Medulla oblongata (tissue), 1 donor: ENCODE results near the gene SDK2.
A peak's percentile ranks its signal among the peaks of the same experiment; 100 is the strongest.

Experiments
- DNase-seq: peaks from one replicate; pipeline ENCODE4 v3.0.0-alpha.2; 2015; ENCODE audit errors: extremely low spot score

SDK2 gene

DNA sequence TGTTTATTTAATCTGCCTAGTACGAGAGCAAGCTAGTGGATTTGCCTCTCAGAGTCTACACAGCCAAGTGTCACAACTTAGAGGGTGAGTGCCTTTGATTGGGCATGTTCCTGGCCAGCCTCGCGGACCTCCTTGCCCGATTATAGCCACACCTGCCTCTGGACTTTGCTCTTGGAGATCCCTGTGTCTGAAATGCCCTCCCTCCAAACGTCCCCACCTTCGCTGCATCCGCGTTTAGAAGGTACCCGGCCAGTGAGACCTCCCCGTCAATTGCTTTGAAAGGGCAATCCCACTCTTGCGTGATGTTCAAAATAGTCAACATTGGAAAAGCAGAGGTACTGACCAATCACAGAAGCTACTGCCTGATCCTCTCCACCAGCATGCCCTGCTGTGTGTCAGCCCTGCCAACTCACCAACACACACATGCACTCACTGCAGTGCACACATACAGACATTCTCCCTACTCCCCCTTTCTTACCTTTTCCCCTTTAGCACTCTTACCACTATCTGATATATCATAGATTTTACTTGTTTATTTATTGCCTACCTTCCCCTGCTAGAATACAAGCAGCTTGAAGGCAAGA is 6.5 kb upstream of the SDK2 start:
- DNase-seq: no peak

DNA sequence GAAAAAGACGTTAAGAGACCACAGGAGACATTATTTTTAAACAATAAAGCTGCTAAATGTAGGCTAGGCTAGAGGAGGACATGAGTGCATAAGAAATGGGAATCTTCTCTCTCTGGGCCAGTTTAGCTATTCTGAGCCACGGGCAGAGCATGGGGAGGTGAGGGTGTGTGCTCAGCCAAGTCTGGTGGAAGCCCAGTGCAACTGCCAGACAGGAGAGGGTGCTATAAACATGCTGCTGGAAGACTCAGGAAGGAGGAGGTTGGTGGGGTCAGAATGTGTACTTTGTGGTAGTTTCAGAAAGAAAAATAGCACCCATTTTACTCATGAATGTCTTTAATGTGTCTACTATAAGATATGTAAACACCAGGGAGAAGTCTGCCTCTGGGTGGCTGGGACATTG is 5.9 kb upstream of the SDK2 start:
- no peak for DNase-seq

DNA sequence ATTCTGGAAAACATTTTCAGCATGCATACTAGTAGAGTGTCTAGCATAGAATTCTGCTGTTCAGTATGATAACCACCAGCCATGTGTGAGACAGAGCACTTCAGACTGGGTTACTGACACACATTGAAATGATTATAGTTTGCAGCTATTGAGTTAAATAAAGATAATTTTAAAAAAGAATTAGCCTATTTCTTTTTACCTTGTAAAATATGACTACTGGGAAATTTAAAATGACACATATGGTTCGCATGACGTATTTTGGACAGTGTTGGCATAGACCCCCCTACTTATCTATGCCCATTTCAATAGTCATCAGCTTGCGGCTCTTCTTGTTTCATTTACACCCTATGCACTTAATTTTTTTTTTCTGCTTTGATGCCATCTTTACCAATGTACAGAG is 4.7 kb upstream of the SDK2 start:
- DNase-seq: no peak

DNA sequence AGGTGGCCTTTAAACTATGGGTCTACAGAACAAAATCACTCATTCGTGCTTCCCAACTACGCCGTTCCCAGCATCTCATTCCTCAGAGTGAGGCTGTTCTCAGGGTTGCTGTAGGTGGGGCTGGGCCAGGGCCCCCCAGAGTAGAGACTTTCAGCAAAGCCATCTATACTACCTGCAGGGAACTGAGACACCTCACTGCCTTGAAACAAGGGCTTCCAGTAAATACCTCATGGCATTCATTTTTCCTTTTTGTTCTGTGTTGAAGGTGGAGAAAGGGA is 4.2 kb upstream of the SDK2 start:
- DNase-seq: no peak

DNA sequence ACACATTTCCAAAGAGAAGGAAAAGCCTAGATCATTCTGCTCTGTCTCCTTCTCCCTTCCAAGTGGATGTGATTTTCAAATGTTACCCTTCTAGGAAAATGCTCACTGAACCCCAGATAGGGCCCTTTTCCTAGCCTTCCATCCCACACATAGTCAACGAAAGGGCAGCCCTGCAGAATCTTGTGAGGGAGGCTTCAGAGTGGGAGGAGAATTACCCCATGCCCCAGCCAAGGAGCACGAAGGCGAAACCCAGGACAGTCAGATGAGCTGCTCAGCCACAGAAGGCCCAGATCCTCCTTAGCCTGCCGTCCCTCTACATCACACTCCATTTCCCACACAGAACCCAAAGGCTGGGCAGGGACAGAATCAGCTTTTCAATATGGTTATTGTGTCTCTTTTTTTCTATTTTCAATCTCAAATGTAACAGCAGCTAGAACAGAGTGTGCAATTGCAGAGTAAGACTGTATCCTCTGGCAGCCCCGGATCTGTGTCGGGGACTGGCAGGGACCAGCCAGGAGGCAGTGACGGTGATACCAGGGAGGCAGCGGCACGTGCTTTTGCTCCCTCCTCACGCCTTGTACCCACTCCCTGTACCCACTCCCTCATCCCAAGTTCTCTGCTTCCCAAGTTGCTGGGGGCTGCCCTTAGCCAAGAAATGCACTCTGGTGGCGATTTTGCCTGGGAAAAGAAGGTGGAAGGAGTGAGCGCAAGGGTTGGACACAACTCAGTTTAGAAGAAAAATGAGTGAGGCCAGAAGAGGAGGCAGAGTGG is 3.7 kb upstream of the SDK2 start:
- DNase-seq: no peak

DNA sequence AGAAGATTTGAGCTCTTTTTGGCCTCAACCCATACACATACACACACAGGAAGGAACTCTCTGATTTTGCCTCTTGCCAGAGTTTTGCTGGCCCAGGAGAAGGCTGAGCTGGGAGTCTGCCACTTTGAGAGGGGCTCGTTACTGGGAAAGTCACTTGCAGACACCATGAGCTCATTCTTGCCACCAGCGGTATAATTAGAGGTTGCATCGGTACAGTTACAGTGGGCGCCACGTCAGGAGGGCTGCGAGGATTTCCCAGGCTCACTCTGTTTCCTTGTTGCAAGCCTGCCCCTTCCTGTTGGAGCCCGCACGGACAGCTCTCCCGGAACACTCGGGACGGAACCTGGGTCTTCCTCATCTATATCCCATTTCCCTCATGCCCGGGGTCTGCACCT is 3.1 kb upstream of the SDK2 start:
- no peak for DNase-seq

DNA sequence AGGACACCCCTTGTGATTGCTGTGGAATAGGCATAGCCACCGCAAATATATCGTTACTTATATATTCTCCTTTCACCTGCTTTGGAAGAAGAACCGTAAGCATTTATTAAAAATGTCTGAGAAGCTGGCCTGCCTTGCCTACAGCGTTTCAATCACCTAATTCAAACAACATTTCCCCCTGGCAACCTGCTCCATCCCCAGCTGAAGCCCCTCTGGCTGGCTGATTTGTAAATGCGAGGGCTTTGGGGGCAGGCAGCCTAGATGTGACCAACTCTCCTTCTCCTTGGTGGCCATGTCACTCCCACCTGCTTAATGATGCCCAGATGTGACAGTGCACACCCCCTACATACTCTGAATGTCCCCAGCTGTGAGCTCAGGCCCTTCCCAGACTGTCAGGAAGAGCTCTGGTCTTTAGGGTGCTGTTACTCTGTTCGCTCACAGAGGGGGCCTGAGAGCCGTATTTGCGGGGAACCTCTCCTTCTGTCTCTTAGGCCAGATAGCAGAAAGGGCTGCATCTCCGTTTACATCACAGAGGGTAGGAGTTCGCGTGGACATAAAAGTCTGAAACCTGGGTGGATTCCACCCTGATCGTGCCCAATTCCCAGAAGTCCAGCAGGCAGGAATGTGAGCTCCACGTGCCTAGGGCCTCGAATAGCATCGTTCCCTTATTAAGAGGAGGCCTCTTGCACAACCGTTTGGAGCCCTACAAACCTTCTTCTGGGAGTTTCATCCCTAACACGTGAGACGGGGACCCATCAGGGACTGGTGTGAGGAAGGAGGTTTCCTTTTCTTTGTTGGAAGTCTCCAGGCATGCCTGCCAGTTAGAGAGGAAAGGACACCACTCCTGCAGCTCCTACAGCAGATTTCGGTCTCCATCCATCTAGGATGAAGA is 2.4 kb upstream of the SDK2 start:
- peak; percentile 40 for DNase-seq

DNA sequence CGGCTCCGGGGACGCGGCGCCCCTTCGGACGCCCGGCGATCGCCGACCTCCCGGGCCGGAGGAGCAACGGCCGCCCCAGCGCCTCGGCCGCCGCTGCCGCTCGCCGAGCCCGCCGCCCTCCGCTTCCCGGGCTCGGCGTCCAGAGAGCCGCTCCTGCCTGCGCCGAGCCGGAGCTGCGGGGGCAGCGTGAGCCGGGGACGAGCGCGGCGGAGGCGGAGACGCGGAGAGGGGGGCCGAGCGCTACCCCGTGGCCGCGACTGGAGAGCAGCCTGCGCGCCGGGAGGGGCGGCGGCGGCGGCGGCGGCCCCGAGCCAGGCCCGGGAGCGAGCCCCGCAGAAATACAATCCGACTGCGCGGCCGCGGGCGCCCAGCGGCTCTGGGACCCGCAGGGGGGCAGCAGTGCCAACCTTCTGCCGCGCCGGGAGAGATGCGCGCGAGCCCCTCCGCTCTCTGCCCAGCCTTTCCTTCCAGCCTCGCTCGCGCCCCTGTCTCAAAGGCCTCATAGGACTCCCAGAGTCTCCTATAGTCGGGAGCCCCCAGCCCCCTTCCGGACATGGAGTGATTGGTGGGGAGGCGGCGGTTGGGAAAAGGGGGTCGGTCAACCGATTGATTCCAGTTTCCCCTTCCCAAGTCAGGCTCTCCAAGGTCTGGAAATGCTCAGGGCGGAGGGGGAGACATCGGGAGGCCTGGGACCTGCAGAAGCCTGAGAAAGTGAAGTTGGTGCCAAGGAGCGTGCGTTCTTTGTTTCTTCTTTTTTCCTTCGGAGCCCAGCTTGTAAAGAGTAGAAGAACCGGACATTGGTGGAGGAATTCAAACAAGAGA is 1.0 kb upstream of the SDK2 start:
- DNase-seq: peak; percentile 65

DNA sequence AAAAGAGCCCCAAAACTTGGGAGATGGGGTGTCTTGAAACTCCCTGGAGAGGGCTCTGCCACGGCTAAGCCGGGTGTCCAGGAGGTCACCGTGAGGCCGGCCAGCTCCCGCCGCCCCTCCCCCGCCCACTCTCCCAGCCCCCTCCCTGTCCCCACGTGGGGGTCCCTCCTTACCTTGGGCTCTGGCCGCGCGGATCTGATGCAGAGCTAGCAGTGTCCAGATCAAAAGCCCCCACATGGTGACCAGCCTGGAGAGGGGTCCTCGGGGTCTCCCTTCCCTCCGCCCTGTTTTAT is 447 bp downstream of the SDK2 start:
- no peak for DNase-seq

DNA sequence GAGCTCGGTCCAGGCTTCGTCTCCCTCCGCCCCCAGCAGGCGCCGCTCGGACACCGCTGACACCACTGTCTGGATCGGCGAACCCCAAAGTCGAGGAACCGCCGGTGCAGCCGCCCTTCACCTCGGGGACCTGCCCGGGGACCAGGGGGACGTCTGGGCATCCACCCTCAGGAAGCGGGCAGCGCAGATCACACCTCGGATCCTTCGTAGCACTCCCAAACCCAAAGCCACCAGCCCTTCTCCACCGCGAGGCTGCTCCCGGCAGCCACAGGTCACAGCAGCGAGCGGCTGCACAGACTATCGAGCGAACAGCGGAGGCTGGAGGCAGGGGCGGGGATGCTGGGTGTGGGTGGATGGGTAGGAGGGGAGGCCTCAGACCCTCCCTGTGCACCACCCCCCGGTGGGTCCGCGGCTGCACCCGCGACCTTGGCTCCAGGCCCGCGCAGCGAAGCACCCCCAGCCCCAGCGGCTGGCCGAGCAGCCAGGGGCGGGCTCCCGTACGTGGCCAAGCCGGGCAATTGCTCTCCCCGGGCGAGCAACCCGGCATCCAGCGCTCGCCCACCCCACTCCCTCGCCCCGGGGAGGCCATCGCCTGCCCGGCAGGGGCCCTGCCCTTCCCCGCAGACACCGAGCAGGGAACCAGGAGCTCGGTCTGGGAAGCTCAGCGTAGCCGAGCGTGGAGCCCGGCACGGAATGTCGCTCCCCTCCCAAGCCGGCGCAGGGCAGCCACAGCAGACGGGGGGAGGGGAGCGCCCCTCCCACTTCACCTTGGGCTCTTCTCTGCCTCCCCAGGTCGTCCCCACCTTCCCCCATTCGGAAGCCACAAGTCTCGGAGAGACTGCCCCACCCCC is 1.0 kb downstream of the SDK2 start:
- peak; percentile 34 for DNase-seq

DNA sequence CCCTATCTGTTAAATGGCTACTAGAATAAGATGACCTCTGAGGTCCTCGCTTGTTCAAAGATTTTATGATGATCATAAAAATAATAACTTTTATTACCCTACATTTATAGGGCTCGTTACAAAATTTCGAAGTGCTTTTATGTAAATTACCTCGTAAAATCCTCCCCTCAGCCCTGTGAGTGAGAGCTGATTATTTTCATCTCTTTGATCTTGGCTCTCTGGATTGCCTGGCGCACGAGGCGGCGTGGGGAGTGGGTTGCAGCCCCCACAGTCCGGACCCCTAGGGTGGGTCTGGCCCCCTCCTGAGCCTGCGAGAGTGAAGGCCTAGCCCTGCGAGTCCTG is 1.6 kb downstream of the SDK2 start:
- DNase-seq: no peak

DNA sequence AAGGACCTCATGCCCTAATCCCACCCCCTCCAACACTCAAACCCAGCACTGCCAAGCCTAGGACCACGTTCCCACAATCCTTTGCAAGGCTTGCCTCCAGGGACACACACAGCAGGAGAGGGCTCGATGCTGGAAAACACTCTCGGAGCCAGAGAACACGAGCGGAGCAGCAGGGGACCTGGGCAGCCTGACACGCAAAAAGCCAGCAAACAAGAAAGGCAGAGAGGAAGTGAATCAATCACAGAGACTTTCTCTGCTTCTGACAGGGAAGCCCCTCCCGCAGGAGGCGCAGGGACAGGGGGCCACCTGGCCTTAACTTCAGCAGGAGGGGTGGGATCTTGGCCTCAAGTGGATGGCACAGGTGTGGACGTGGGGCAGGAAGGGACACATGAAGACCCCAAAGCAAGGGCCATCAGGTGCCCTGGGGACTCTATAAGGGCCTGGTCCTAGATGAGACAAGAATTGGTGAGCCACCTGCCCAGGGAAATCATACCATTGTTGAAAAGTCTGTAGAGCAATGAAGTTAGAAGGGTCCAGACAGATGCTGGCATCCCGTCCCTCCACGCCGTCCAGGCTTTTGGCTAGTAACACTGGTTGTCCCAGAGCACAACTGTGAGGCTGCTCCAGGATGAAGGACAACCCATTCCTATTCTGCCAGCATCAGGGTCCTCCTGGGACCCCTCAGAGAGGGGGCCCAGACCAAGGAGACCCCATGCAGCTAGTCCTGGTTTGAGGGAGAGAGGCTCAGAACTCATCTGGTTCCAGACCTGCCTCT is 2.2 kb downstream of the SDK2 start:
- no peak for DNase-seq

DNA sequence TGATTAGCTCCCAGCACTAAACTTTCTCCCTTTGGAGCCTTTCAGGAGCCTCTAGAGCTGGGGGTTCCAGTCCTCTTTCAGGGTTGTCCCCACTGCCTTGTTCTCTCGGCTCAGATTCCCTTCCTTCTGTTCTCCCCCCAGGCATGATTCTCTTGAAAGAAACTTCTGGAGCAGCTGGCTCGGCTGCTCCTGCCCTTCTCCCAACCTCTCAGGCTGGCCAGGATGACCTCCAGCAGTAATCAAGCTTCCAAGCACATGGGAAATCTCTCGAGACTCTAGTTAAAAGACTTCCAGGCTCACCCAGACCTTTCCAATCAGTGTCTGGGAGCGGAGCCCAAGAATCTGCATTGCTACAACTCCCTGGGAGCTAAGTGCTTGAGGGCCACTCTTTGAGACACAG is 3.6 kb downstream of the SDK2 start:
- DNase-seq: no peak

DNA sequence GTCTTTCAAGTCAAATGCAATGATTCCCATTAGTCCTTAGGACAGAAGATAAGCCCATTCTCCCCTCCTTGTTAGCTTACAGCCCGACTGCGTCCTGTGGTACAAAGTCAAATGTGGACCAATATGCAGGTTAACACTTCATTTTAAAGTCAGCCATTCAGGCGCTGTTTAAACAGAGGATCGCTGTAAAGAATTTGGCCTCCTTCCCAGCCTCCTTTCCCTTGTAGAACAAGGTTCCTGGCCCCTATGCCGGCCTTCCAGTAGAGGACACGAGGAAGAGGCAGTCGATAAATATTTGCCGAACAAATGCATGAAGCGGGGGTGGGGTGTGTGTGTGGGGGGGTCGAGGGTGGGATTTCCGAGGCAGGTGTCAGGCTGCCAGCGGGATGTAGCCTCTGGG is 4.3 kb downstream of the SDK2 start:
- DNase-seq: no peak

DNA sequence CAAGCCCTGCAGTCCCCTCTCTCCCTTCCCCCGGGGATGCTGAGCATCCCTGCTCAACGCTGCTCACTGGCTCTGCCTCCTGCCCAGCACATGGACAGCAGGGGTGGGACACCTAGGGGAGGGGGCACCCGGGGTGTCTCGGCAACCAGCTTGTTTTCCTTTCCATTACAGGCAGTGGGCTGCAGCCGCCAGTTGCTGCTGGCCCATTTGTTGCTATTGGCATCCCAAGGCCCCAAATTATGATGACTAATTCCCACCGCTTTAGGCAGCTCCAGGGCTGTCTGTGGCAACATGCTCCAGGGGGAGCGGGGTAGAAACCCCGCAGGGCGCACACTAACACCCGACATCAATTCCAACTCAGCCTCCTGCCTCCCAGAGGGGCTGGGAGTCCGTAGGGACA is 4.9 kb downstream of the SDK2 start:
- no peak for DNase-seq

DNA sequence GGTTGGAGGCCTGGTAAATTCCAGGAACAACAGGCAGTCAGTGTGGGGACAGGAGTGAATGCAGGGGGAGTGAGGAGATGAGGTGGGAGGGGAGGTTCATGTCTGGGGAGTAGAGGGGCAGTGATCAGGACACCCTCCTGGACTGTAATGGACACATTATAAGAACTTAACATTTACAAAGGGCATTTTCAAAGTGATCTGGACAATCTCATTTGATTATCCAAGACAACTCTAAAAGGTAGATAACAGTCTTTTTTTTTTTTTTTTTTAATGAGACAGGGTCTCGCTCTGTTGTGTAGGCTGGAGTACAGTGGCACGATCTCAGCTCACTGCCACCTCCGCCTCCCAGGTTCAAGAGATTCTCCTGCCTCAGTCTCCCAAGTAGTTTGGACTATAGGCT is 5.7 kb downstream of the SDK2 start:
- no peak for DNase-seq

DNA sequence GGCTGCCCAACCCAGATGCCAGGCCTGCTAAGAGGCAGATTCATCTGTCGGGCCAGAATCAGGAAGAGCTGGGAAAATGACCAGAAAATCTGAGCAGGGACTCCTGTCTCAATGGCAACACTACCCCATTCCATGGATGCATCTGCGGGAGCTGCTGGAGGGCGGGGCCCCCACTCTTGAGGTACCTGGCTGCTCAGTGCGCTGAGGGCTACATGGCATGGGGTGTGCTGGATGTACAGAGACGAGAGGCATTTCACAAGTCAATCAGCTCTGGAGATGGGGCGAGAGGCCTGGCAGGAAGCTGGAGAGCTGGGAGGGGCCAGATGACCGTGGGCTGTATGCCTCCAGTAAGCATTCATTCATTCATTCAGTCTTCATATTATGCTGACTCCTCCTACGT is 6.4 kb downstream of the SDK2 start:
- no peak for DNase-seq

DNA sequence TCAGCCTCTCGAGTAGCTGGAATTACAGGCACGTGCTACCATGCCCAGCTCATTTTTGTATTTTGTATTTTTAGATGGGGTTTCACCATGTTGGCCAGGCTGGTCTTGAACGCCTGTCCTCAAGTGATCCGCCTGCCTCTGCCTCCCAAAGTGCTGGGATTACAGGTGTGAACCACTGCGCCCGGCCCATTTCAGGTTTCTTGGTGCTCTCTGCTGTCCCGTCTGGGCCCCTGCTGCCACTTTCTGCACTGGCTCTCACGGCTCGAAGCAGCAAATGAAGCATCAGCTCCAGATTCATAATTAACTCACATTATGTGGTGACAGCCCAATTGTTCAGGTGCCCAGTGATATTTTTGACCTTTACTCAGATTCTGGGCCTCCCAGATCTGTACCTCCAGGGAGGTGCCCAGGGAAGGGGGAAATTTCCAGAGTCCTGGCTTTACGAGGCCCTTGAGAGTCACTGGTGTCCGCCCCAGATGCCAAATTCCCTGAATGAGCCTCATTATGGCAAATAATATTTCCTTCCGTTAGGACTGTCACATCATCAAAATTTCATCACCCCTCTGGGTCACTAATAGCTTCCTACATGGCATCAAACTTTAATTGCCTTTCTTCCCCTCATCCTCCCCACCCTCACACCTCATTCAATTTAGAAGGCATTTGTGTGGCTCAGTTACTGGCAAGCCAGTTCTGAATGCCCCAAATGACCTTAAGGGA is 9.0 kb downstream of the SDK2 start:
- DNase-seq: no peak

DNA sequence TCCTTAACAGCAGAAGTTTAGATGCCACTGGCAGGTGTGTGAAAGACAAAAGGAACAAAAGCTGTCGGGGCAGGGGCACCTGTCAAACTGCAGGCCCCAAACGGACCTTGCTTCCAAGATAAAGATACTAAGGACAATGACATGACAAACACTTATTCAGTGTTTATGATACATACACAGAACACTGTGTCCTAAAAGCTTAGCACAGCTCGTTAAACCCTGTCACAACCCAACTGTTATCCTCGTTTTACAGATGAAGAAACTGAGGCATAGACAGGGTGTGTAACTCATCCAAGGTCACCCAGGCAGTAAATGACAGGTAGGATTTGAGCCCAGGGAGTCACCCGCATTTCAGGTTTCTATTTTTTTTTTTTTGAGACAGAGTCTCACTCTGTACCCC is 9.6 kb downstream of the SDK2 start:
- DNase-seq: no peak

DNA sequence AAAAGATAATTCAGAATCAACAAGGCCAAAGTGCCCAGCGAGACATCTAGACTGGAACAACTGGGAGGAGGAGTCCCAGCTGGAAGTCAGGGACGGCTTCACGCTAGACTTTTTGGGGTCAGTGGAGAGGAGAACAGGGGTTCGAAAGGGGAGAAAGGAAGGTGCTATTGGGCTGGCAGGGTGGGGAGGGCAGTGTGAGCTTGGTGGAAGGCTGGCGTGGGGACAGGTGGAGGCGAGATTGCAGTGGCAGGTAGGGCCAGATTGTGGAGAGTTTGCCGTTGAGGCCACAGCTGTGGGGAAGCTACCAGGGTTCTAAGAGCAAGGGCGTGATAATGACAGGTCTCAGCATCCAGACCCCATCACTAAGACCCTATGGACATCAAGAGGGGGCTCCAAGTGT is 10.5 kb downstream of the SDK2 start:
- DNase-seq: no peak
